Hepatocyte (in vitro differentiated cells): ENCODE measurements around the gene ERCC6L2.

Experiments
- CTCF ChIP-seq: fragments of 200-600 bp; sonication (generic); IDR thresholded peaks from 2 replicates; pipeline ENCODE4 v1.5.1; 2016; ENCODE audit warnings: antibody characterized with exemption, mild to moderate bottlenecking; ENCODE audit not compliant: poor library complexity
- EZH2 ChIP-seq: fragments of 200-600 bp; sonication (generic); IDR thresholded peaks from 2 replicates; pipeline ENCODE4 v1.6.1; 2016; ENCODE audit warnings: antibody characterized with exemption, mild to moderate bottlenecking, borderline replicate concordance
- EZH2phosphoT487 ChIP-seq: fragments of 200-600 bp; sonication (generic); IDR thresholded peaks from one replicate; pipeline ENCODE4 v1.6.1; 2018; ENCODE audit warnings: antibody characterized with exemption, mild to moderate bottlenecking, low read depth, moderate library complexity; ENCODE audit not compliant: unreplicated experiment, severe bottlenecking

GRCh38 chr9:95874989-95875304, 544 bp upstream of the ERCC6L2 start:
- TF ChIP-seq CTCF (no peak), EZH2 (no peak), EZH2phosphoT487 (no peak)
